Measurements from ENCODE around the gene CDKN2B-AS1. TPM values are rescaled to one million over a fixed set of nuclear protein-coding genes. Genes with fewer than 3 reads are reported as not detected.

The CDKN2B-AS1 gene
- polyA plus RNA-seq, 1 donor (not counting 4 experiments of a cell fraction or from before 2014, with no cell fraction given), result 1.1 TPM

- Histone ChIP-seq H4K20me1 (ENCODE audit: control insufficient read depth, extremely low read depth, insufficient read depth, low read length) (no peaks in the 10 kb centered on the region), H3K9me1 (ENCODE audit: control insufficient read depth, extremely low read depth, insufficient read depth, low read length) (no peaks in the 10 kb centered on the region), H3K9ac (ENCODE audit: control insufficient read depth, extremely low read depth, insufficient read depth, low read length) (peak overlapping the region; percentile 75), H2AFZ (ENCODE audit: control insufficient read depth, low read length) (no peak overlapping the region), H3K4me3 (ENCODE audit: control insufficient read depth in 2 of 3, extremely low read depth in 1 of 3, insufficient read depth in 2 of 3, low read depth in 1 of 3, low read length in 3 of 3) (peak overlapping the region; percentile 80 to 89 (median 85)), H3K4me2 (ENCODE audit: control insufficient read depth, extremely low read depth, insufficient read depth, low read depth, low read length) (peak overlapping the region; percentile 98), H3K27me3 (ENCODE audit: control insufficient read depth, extremely low read depth, insufficient read depth, low read length) (peaks cover 79% of the 10 kb centered on the region), H3K9me3 (ENCODE audit: control insufficient read depth, low read depth, low read length) (peaks cover 11% of the 10 kb centered on the region), H3K4me1 (ENCODE audit: control insufficient read depth, extremely low read depth, insufficient read depth, low read length) (peaks cover 10% of the 10 kb centered on the region), H3K79me2 (ENCODE audit: control insufficient read depth, insufficient read depth, low read length) (no peaks in the 10 kb centered on the region), H3K36me3 (ENCODE audit: control insufficient read depth in 2 of 2, extremely low read depth in 1 of 2, insufficient read depth in 2 of 2, low read length in 2 of 2) (peaks cover 5 to 11% of the 10 kb centered on the region in 2 experiments), H3K27ac (ENCODE audit: control insufficient read depth, insufficient read depth, low read length) (no peak overlapping the region)
- FAIRE-seq (no peak), DNase-seq (ENCODE audit: low read depth, low spot score) (no peak)
- TF ChIP-seq CTCF (optimal IDR thresholded peaks at IDR 0.05 in 1 of 3, IDR thresholded peaks at IDR 0.05 in 1 of 3, conservative IDR thresholded peaks at IDR 0.05 in 1 of 3; ENCODE audit: extremely low read depth in 1 of 3, insufficient read depth in 2 of 3, low read length in 3 of 3), result no peak
- TF ChIP-seq EZH2 (IDR thresholded peaks at IDR 0.05; ENCODE audit: low read length), result no peak
- dilution Hi-C loops (cut with MboI; ENCODE audit: extremely low pct_ligation_motif_present, low sequenced_read_pairs), result no loop called here
Observed at GRCh38 chr9:21974343-21974721, 20.3 kb upstream of the CDKN2B-AS1 start.

- peaks cover 9% of the 10 kb centered on the region for H3K9me3 ChIP-seq (ENCODE audit: control insufficient read depth, low read depth, low read length)
- dilution Hi-C loops (cut with MboI; ENCODE audit: extremely low pct_ligation_motif_present, low sequenced_read_pairs), result no loop called here
- peaks cover 74% of the 10 kb centered on the region for H3K27me3 ChIP-seq (ENCODE audit: control insufficient read depth, extremely low read depth, insufficient read depth, low read length)
- no peak for DNase-seq (ENCODE audit: low read depth, low spot score)
- peak overlapping the region; percentile 80 to 89 (median 85) for H3K4me3 ChIP-seq (ENCODE audit: control insufficient read depth in 2 of 3, extremely low read depth in 1 of 3, insufficient read depth in 2 of 3, low read depth in 1 of 3, low read length in 3 of 3)
- no peaks in the 10 kb centered on the region for H4K20me1 ChIP-seq (ENCODE audit: control insufficient read depth, extremely low read depth, insufficient read depth, low read length)
- H3K27ac ChIP-seq (ENCODE audit: control insufficient read depth, insufficient read depth, low read length), result peak overlapping the region; percentile 54
- no peak for FAIRE-seq
- peak overlapping the region; percentile 75 for H3K9ac ChIP-seq (ENCODE audit: control insufficient read depth, extremely low read depth, insufficient read depth, low read length)
- H3K9me1 ChIP-seq (ENCODE audit: control insufficient read depth, extremely low read depth, insufficient read depth, low read length), result no peaks in the 10 kb centered on the region
- H3K4me1 ChIP-seq (ENCODE audit: control insufficient read depth, extremely low read depth, insufficient read depth, low read length), result peaks cover 10% of the 10 kb centered on the region
- no peaks in the 10 kb centered on the region for H3K79me2 ChIP-seq (ENCODE audit: control insufficient read depth, insufficient read depth, low read length)
- peak overlapping the region; percentile 81 for H2AFZ ChIP-seq (ENCODE audit: control insufficient read depth, low read length)
- peaks cover 5 to 7% of the 10 kb centered on the region in 2 experiments for H3K36me3 ChIP-seq (ENCODE audit: control insufficient read depth in 2 of 2, extremely low read depth in 1 of 2, insufficient read depth in 2 of 2, low read length in 2 of 2)
- H3K4me2 ChIP-seq (ENCODE audit: control insufficient read depth, extremely low read depth, insufficient read depth, low read depth, low read length), result peak overlapping the region; percentile 98
- no peak for TF ChIP-seq EZH2 (IDR thresholded peaks at IDR 0.05; ENCODE audit: low read length)
- no peak for TF ChIP-seq CTCF (optimal IDR thresholded peaks at IDR 0.05 in 1 of 3, IDR thresholded peaks at IDR 0.05 in 1 of 3, conservative IDR thresholded peaks at IDR 0.05 in 1 of 3; ENCODE audit: extremely low read depth in 1 of 3, insufficient read depth in 2 of 3, low read length in 3 of 3)
Observed at GRCh38 chr9:21974722-21975409, 19.7 kb upstream of the CDKN2B-AS1 start.

All from keratinocyte (primary cell).